Activated CD8-positive, alpha-beta memory T cell treated with anti-CD3 and anti-CD28 coated beads for 24 hours (primary cell): ENCODE measurements around the gene VSNL1.

Source experiments
- DNase-seq: peaks from one replicate; pipeline ENCODE4 v3.0.0-alpha.2; 2020

Gene VSNL1

GRCh38 chr2:17615728-17616351 is 75.3 kb downstream of the VSNL1 start:
- no peak for DNase-seq

GRCh38 chr2:17616405-17616804 is 75.9 kb downstream of the VSNL1 start:
- DNase-seq: no peak

- no peak for DNase-seq
Observed at GRCh38 chr2:17617516-17617915, 77.0 kb downstream of the VSNL1 start.

GRCh38 chr2:17617955-17618354 is 77.5 kb downstream of the VSNL1 start:
- DNase-seq: no peak

GRCh38 chr2:17620280-17620679 is 79.8 kb downstream of the VSNL1 start:
- DNase-seq: no peak

GRCh38 chr2:17620841-17621240 is 80.3 kb downstream of the VSNL1 start:
- DNase-seq: no peak

GRCh38 chr2:17621781-17622180 is 81.3 kb downstream of the VSNL1 start:
- no peak for DNase-seq

- no peak for DNase-seq
Observed at GRCh38 chr2:17625446-17625845, 85.0 kb downstream of the VSNL1 start.

- no peak for DNase-seq
Observed at GRCh38 chr2:17626986-17627385, 86.5 kb downstream of the VSNL1 start.

GRCh38 chr2:17627434-17627833 is 86.9 kb downstream of the VSNL1 start:
- DNase-seq: no peak

- DNase-seq: no peak
Observed at GRCh38 chr2:17628349-17629261, 88.1 kb downstream of the VSNL1 start.

GRCh38 chr2:17630089-17630488 is 89.6 kb downstream of the VSNL1 start:
- DNase-seq: no peak

- DNase-seq: no peak
Observed at GRCh38 chr2:17634997-17635396, 94.5 kb downstream of the VSNL1 start.

- DNase-seq: no peak
Observed at GRCh38 chr2:17636257-17636656, 95.8 kb downstream of the VSNL1 start.

GRCh38 chr2:17637131-17637906 is 96.8 kb downstream of the VSNL1 start:
- no peak for DNase-seq

GRCh38 chr2:17638196-17638743 is 97.8 kb downstream of the VSNL1 start:
- DNase-seq: no peak

GRCh38 chr2:17640406-17640805 is 99.9 kb downstream of the VSNL1 start:
- no peak for DNase-seq

GRCh38 chr2:17643031-17643615 is 102.6 kb downstream of the VSNL1 start:
- DNase-seq: no peak

- DNase-seq: no peak
Observed at GRCh38 chr2:17644997-17645720, 104.7 kb downstream of the VSNL1 start.

- DNase-seq: no peak
Observed at GRCh38 chr2:17646081-17646554, 105.6 kb downstream of the VSNL1 start.

GRCh38 chr2:17646838-17647701 is 106.6 kb downstream of the VSNL1 start:
- DNase-seq: no peak
